GM12878 (cell line): ENCODE results near the gene TBCE. TPM values are rescaled to one million over a fixed set of nuclear protein-coding genes. Genes with fewer than 3 reads are reported as not detected.

Experiments used
- ATAC-seq: fragments of 200-7000 bp; cut with Tn5 transposase; 3 replicates; pipeline ENCODE4 v1.9.1; 2020; ENCODE audit warnings: mild to moderate bottlenecking, moderate library complexity
- BruUV-seq: library from RNA; stranded (reverse); fragments of 400-500 nt; replicated peaks from 2 replicates; lab custom pipeline; 2021; lab: Mats Ljungman, UMichigan
- CTCF ChIA-PET: fragments of 300-600 bp; sonication (Branson Sonifier 250); formaldehyde crosslinking; extraction: SDS; loops from one replicate; lab custom pipeline; 2021; ENCODE audit warnings: inconsistent platforms; lab: Yijun Ruan, JAX
- POLR2A ChIA-PET: fragments of 350-600 bp; formaldehyde crosslinking; extraction: SDS; loops from one replicate; lab custom pipeline; 2021; ENCODE audit warnings: inconsistent platforms; lab: Charles Lee
- RAD21 ChIA-PET: fragments of 300-600 bp; sonication (Branson Sonifier 250); formaldehyde crosslinking; loops from one replicate; lab custom pipeline; 2023; ENCODE audit warnings: antibody characterized with exemption; ENCODE audit not compliant: unreplicated experiment; lab: Charles Lee
- SMC1A ChIA-PET: fragments of 300-600 bp; sonication (Branson Sonifier 250); formaldehyde crosslinking; loops from one replicate; lab custom pipeline; 2023; ENCODE audit not compliant: unreplicated experiment, uncharacterized antibody; lab: Charles Lee
- DNase-seq: peaks from one replicate; pipeline ENCODE4 v3.0.0-alpha.2; 2011; ENCODE audit warnings: low read depth, low spot score
- FAIRE-seq: peaks from 3 replicates; lab custom pipeline; 2011; peaks lifted over from hg19 to GRCh38; lab: Jason Lieb, UNC
- H2AFZ ChIP-seq: 2 replicates; pipeline ENCODE4 v1.6.0; 2011; ENCODE audit warnings: low read depth, low read length, control low read depth; ENCODE audit not compliant: control insufficient read depth
- H3K27ac ChIP-seq: 2 replicates; pipeline ENCODE4 v1.5.1; 2011; ENCODE audit warnings: control low read depth; ENCODE audit not compliant: control insufficient read depth, insufficient read depth
- H3K27me3 ChIP-seq, 2 experiments: replicated peaks in 1 of 2; 2 replicates each; pipeline versions ENCODE4 v1.6.0 to v1.6.1; 2011; ENCODE audit warnings: low read length in 1 of 2; ENCODE audit not compliant: control insufficient read depth in 2 of 2, insufficient read depth in 2 of 2
- H3K36me3 ChIP-seq, 2 experiments: 2 replicates each; pipeline ENCODE4 v1.5.1; 2011; ENCODE audit warnings: low read length in 1 of 2; ENCODE audit not compliant: control insufficient read depth in 2 of 2, insufficient read depth in 2 of 2
- H3K4me1 ChIP-seq: 2 replicates; pipeline ENCODE4 v1.6.1; 2011; ENCODE audit warnings: mild to moderate bottlenecking, low read length, moderate library complexity, mixed read lengths; ENCODE audit not compliant: control insufficient read depth, insufficient read depth
- H3K4me2 ChIP-seq: 2 replicates; pipeline ENCODE4 v1.6.0; 2011; ENCODE audit warnings: control low read depth; ENCODE audit not compliant: control insufficient read depth, insufficient read depth
- H3K4me3 ChIP-seq: fragments of 200-600 bp; sonication (generic); 2 replicates; pipeline ENCODE4 v1.5.1; 2016
- H3K79me2 ChIP-seq: 2 replicates; pipeline ENCODE4 v1.6.0; 2011; ENCODE audit warnings: low read length; ENCODE audit not compliant: control insufficient read depth, insufficient read depth
- H3K9ac ChIP-seq: 2 replicates; pipeline ENCODE4 v1.8.0; 2011; ENCODE audit warnings: low read length, control low read depth, mixed read lengths; ENCODE audit not compliant: control insufficient read depth, insufficient read depth
- H3K9me3 ChIP-seq: replicated peaks from 3 replicates; pipeline ENCODE4 v1.5.1; 2011; ENCODE audit warnings: mild to moderate bottlenecking, low read length; ENCODE audit not compliant: control insufficient read depth, insufficient read depth
- H4K20me1 ChIP-seq: 2 replicates; pipeline ENCODE4 v1.6.0; 2011; ENCODE audit not compliant: control insufficient read depth, insufficient read depth
- BCL3 ChIP-seq: IDR thresholded peaks from 2 replicates; pipeline ENCODE4 v1.6.1; 2011; ENCODE audit warnings: borderline replicate concordance, low read depth, mild to moderate bottlenecking, moderate library complexity, low read length; ENCODE audit not compliant: insufficient read depth, poor library complexity, severe bottlenecking
- HDAC2 ChIP-seq: fragments of 200-600 bp; sonication (generic); IDR thresholded peaks from 2 replicates; pipeline ENCODE4 v1.6.1; 2017
- NR2C1 ChIP-seq: fragments of 450-650 bp; IDR thresholded peaks from 2 replicates; pipeline ENCODE4 v1.6.1; 2017; ENCODE audit warnings: antibody characterized with exemption, mild to moderate bottlenecking, moderate library complexity
- POLR2A ChIP-seq: IDR thresholded peaks from 2 replicates; pipeline ENCODE4 v1.6.1; 2011; ENCODE audit warnings: low read depth, mild to moderate bottlenecking, low read length
- STAT3 ChIP-seq: IDR thresholded peaks from 2 replicates; pipeline ENCODE4 v1.6.1; 2011; ENCODE audit warnings: low read depth, low read length, improper control_type of control experiment
- TCF12 ChIP-seq: IDR thresholded peaks from 2 replicates; pipeline ENCODE4 v1.6.1; 2011; ENCODE audit warnings: low read depth, mild to moderate bottlenecking, low read length
- TCF7 ChIP-seq: IDR thresholded peaks from 2 replicates; pipeline ENCODE4 v1.6.1; 2014; ENCODE audit warnings: antibody characterized with exemption, borderline replicate concordance
- ZBTB33 ChIP-seq: fragments of 450-650 bp; IDR thresholded peaks from 2 replicates; pipeline ENCODE4 v1.6.1; 2017; ENCODE audit warnings: mild to moderate bottlenecking
- ZSCAN29 ChIP-seq: fragments of 450-650 bp; IDR thresholded peaks from 2 replicates; pipeline ENCODE4 v1.6.1; 2017; ENCODE audit warnings: mild to moderate bottlenecking, moderate library complexity
- WGBS: methylation state at CpG from one replicate; pipeline ENCODE4 v1.1.6; 2016; ENCODE audit warnings: low lambda C conversion rate; ENCODE audit not compliant: insufficient replicate concordance, insufficient coverage; ENCODE audit errors: missing lambda C conversion rate; 5-methylcytosine and 5-hydroxymethylcytosine counted together
- in situ Hi-C: fragments of 300-500 bp; cut with MboI; formaldehyde crosslinking; loops from 9 replicates; pipeline ENCODE4 v1.14.3; 2018; ENCODE audit warnings: mixed read lengths
- intact Hi-C: fragments of 100-400 bp; cut with micrococcal nuclease; formaldehyde crosslinking; loops from one replicate; pipeline ENCODE4 v1.14.2; 2022; ENCODE audit not compliant: unreplicated experiment
- polyA plus RNA-seq, 11 experiments: library from polyadenylated mRNA; depleted of rRNA in 4 of 11; unstranded in 6 of 11; stranded (reverse) in 5 of 11; fragments of >200 nt; fragmentation: Nextera tagmentation in 4 of 11; fragmentation: Illumina TruSeq in 1 of 11; extraction: Ambion mirVana in 4 of 11; extraction: Trizol in 1 of 11; gene quantifications; 1 replicate in 1 of 11; 2 replicates in 10 of 11; pipeline versions ENCODE4 v1.2.1 to v1.2.3, GENCODE V29; 2011 to 2016; ENCODE audit warnings: inconsistent platforms in 2 of 11, missing spikeins in 2 of 11, low read depth in 1 of 11
- total RNA-seq, 4 experiments: library from RNA; depleted of rRNA in 3 of 4; stranded (reverse); fragments of >200 nt in 3 of 4; fragmentation: Illumina TruSeq in 1 of 4; extraction: Trizol in 1 of 4; gene quantifications; 2 replicates each; pipeline versions ENCODE4 v1.2.1 to v1.2.3, GENCODE V29; 2013 to 2021
- TF ChIP-seq, protein P1 (sequence below): IDR thresholded peaks from 2 replicates; pipeline ENCODE4 v1.6.1; 2012; ENCODE audit warnings: improper control_type of control experiment, low read depth, low read length; ENCODE audit not compliant: insufficient replicate concordance
- TF ChIP-seq, protein P2 (sequence below): IDR thresholded peaks from 2 replicates; pipeline ENCODE4 v1.6.1; 2012; ENCODE audit warnings: low read depth, low read length, improper control_type of control experiment
- TF ChIP-seq, protein P3 (sequence below): IDR thresholded peaks from 2 replicates; pipeline ENCODE4 v1.6.1; 2011; ENCODE audit warnings: borderline replicate concordance, low read depth, mild to moderate bottlenecking, moderate library complexity, mixed read lengths, low read length; ENCODE audit not compliant: insufficient read depth; ENCODE audit errors: extremely low read length

Gene TBCE
- total and polyA plus RNA-seq, 10 of the 15 experiments (the other 5 are each of a cell fraction or from before 2014, with no cell fraction given) = 22.7 to 48.7 (median 29.2) TPM

DNA sequence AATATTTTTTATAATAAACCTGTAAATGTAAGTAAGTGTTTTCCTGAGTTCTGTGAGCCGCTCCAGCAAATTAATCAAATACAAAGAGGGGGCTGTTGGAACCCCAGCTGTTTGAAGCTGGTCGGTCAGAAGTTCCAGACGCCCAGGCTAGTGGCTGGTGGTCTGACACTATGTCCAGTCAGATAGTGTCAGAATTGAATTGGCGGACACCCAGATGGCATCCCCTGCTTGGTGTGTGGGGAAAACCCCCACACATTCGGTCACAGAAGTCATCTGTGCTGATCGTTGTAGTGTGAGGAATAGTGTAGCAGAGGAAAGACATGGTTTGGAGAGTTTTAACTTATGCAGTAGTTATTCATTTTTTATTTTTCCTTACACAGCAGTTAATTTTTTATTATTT, 32.4 kb downstream of the TBCE start (continued):
- TF ChIP-seq, protein P1, sequence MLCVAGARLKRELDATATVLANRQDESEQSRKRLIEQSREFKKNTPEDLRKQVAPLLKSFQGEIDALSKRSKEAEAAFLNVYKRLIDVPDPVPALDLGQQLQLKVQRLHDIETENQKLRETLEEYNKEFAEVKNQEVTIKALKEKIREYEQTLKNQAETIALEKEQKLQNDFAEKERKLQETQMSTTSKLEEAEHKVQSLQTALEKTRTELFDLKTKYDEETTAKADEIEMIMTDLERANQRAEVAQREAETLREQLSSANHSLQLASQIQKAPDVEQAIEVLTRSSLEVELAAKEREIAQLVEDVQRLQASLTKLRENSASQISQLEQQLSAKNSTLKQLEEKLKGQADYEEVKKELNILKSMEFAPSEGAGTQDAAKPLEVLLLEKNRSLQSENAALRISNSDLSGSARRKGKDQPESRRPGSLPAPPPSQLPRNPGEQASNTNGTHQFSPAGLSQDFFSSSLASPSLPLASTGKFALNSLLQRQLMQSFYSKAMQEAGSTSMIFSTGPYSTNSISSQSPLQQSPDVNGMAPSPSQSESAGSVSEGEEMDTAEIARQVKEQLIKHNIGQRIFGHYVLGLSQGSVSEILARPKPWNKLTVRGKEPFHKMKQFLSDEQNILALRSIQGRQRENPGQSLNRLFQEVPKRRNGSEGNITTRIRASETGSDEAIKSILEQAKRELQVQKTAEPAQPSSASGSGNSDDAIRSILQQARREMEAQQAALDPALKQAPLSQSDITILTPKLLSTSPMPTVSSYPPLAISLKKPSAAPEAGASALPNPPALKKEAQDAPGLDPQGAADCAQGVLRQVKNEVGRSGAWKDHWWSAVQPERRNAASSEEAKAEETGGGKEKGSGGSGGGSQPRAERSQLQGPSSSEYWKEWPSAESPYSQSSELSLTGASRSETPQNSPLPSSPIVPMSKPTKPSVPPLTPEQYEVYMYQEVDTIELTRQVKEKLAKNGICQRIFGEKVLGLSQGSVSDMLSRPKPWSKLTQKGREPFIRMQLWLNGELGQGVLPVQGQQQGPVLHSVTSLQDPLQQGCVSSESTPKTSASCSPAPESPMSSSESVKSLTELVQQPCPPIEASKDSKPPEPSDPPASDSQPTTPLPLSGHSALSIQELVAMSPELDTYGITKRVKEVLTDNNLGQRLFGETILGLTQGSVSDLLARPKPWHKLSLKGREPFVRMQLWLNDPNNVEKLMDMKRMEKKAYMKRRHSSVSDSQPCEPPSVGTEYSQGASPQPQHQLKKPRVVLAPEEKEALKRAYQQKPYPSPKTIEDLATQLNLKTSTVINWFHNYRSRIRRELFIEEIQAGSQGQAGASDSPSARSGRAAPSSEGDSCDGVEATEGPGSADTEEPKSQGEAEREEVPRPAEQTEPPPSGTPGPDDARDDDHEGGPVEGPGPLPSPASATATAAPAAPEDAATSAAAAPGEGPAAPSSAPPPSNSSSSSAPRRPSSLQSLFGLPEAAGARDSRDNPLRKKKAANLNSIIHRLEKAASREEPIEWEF = no peak

DNA sequence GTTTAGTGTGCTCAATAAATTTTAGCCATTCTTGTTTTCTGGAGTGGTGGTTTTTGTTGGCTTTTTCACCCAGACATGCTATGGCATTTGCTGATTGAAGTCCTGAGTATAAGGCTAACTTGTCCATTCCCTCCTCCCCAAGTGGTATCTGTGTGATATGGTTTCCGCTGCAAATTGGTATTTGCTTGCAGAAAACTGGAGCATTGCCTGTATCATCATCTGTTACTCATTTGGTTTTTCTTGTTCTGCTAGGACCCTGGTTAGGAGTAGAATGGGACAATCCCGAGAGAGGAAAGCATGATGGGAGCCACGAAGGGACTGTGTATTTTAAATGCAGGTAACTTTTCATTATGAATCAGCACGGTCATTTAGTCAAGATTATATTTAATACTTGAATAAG, 34.0 kb downstream of the TBCE start:
- Histone ChIP-seq H3K4me1 (no peaks in the 10 kb centered on the region), H3K9ac (no peak overlapping the region), H3K4me3 (no peak overlapping the region), H4K20me1 (no peaks in the 10 kb centered on the region), H3K79me2 (no peaks in the 10 kb centered on the region; the same call in none of the 2 replicates), H3K9me3 (no peaks in the 10 kb centered on the region), H2AFZ (no peak overlapping the region), H3K27ac (no peak overlapping the region), H3K4me2 (no peak overlapping the region), H3K27me3 (no peaks in the 10 kb centered on the region), H3K36me3 (peaks cover 2% of the 10 kb centered on the region in 2 experiments; a peak in 2 of 4 replicates)
- 91% methylated on average over 4 of the region's 4 CpGs for WGBS
- FAIRE-seq (no peak), DNase-seq (no peak), ATAC-seq (no peak)
- BruUV-seq = no TSS peak
- in situ Hi-C loops = no loop called here
- intact Hi-C loops = no loop called here
- RAD21 ChIA-PET = no interaction called here
- CTCF ChIA-PET = no interaction called here
- SMC1A ChIA-PET = no interaction called here
- POLR2A ChIA-PET = no interaction called here
- TF ChIP-seq BCL3 (no peak), NR2C1 (no peak), POLR2A (no peak), TCF7 (no peak), HDAC2 (no peak), TCF12 (no peak), STAT3 (no peak), ZBTB33 (no peak), ZSCAN29 (no peak)
- TF ChIP-seq, protein P2, sequence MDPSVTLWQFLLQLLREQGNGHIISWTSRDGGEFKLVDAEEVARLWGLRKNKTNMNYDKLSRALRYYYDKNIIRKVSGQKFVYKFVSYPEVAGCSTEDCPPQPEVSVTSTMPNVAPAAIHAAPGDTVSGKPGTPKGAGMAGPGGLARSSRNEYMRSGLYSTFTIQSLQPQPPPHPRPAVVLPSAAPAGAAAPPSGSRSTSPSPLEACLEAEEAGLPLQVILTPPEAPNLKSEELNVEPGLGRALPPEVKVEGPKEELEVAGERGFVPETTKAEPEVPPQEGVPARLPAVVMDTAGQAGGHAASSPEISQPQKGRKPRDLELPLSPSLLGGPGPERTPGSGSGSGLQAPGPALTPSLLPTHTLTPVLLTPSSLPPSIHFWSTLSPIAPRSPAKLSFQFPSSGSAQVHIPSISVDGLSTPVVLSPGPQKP = no peak
- TF ChIP-seq, protein P3, sequence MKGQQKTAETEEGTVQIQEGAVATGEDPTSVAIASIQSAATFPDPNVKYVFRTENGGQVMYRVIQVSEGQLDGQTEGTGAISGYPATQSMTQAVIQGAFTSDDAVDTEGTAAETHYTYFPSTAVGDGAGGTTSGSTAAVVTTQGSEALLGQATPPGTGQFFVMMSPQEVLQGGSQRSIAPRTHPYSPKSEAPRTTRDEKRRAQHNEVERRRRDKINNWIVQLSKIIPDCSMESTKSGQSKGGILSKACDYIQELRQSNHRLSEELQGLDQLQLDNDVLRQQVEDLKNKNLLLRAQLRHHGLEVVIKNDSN = no peak
